ENCODE measurements around the gene CARS1.

- TF ChIP-seq EZH2 (IDR thresholded peaks at IDR 0.05; ENCODE audit: borderline replicate concordance, insufficient read depth, low read depth, low read length, poor library complexity, severe bottlenecking): no peak
- TF ChIP-seq, protein P1, sequence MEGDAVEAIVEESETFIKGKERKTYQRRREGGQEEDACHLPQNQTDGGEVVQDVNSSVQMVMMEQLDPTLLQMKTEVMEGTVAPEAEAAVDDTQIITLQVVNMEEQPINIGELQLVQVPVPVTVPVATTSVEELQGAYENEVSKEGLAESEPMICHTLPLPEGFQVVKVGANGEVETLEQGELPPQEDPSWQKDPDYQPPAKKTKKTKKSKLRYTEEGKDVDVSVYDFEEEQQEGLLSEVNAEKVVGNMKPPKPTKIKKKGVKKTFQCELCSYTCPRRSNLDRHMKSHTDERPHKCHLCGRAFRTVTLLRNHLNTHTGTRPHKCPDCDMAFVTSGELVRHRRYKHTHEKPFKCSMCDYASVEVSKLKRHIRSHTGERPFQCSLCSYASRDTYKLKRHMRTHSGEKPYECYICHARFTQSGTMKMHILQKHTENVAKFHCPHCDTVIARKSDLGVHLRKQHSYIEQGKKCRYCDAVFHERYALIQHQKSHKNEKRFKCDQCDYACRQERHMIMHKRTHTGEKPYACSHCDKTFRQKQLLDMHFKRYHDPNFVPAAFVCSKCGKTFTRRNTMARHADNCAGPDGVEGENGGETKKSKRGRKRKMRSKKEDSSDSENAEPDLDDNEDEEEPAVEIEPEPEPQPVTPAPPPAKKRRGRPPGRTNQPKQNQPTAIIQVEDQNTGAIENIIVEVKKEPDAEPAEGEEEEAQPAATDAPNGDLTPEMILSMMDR (IDR thresholded peaks at IDR 0.05): no peak
These were observed 76.1 kb downstream of the CARS1 start for GRCh38 chr11:2981130-2981529.

Data from B cell (primary cell).